AG04450 (cell line): ENCODE measurements around the gene AIPL1. TPM values are rescaled to one million over a fixed set of nuclear protein-coding genes. Genes with fewer than 3 reads are reported as not detected.
"Not testable (repeated sequence)": the region's sequence is repeated elsewhere in the genome, so short reads cannot be mapped to it uniquely, and the experiment has no call there.

Experiments
- CTCF ChIA-PET: fragments of 300-600, 350-600 bp; formaldehyde crosslinking; extraction: SDS; loops from one replicate; lab custom pipeline; 2022; ENCODE audit warnings: antibody characterized with exemption, inconsistent platforms; lab: Charles Lee
- POLR2A ChIA-PET: fragments of 350-600 bp; formaldehyde crosslinking; extraction: SDS; loops from one replicate; lab custom pipeline; 2021; ENCODE audit warnings: antibody characterized with exemption, inconsistent platforms; lab: Yijun Ruan, JAX
- DNase-seq: peaks from one replicate; pipeline ENCODE4 v3.0.0-alpha.2; 2011; ENCODE audit warnings: low read depth, low spot score
- H3K27ac ChIP-seq: one replicate; pipeline ENCODE4 v1.5.1; 2012; ENCODE audit warnings: low read depth, low read length, control low read depth
- H3K27me3 ChIP-seq: one replicate; pipeline ENCODE4 v1.6.0; 2012; ENCODE audit warnings: low read length; ENCODE audit not compliant: control insufficient read depth, insufficient read depth
- H3K4me3 ChIP-seq: 2 replicates; pipeline ENCODE4 v1.5.1; 2011; ENCODE audit warnings: mild to moderate bottlenecking, low read depth, low read length, control low read depth
- H3K9me3 ChIP-seq: 2 replicates; pipeline ENCODE4 v1.5.1; 2012; ENCODE audit warnings: low read length; ENCODE audit not compliant: control insufficient read depth, insufficient read depth
- CTCF ChIP-seq: IDR thresholded peaks from 2 replicates; pipeline ENCODE4 v1.5.1; 2011; ENCODE audit warnings: low read depth, low read length, control low read depth, inconsistent platforms
- polyA minus RNA-seq: library from RNA; depleted of rRNA, polyadenylated mRNA; stranded (reverse); fragments of >200 nt; gene quantifications from 2 replicates; pipeline ENCODE4 v1.2.3, GENCODE V29; 2011; rRNA and poly(A)+ RNA removed
- polyA plus RNA-seq: library from polyadenylated mRNA; depleted of rRNA; stranded (reverse); fragments of >200 nt; gene quantifications from 2 replicates; pipeline ENCODE4 v1.2.3, GENCODE V29; 2011; rRNA removed

The AIPL1 gene
- polyA plus RNA-seq (not detected in 2 replicates), polyA minus RNA-seq (not detected in 2 replicates)

DNA sequence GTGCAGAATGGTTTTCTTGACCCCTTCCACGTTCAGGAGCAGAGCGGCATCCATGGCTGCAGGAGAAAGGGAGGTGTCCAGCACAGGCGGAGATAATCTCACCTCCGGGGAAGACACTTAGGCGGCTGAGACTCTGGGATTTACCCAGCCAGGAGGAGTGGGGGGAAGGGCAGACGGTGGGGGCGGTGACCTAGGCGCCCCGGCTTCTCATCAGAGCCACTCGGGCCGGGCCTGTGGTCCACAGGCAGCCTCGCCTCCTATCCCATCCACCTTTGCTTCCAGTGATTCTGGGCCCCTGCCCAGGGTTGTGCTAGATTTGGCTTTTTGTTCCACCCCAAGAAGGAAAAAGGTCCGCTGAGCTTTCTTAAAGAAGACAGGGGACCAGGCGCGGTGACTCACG lies at the start of gene AIPL1:
Gene AIPL1 (minus strand): TSS at position 71 of the 400 bp plus-strand sequence. CDS start 17 bp downstream, at position 54.
- POLR2A ChIA-PET, result no interaction called here

DNA sequence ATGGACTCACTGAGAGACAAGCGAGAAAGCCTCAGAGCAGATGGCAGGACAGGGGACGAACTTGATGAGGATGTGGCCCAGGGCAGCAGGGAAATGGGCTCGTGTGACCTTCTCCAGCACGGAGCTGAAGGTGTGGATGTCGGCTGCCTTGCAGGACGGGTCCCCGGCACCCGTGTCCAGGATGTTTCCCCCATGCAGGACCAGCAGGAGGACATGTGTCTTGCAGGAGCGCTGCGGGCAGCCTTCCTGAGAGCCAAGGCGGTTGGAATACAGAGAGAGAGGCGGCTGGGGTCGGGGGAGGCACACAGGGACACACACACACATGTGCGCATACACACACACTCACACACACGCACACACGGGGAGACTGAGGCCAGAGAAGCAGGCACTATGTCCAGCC lies 48.6 kb upstream of the AIPL1 start:
- TF ChIP-seq CTCF, result no peak
- POLR2A ChIA-PET, result no interaction called here
- DNase-seq, result no peak
- CTCF ChIA-PET, result no interaction called here
- no peak overlapping the region for H3K27ac ChIP-seq
- peaks cover 22% of the 10 kb centered on the region for H3K27me3 ChIP-seq
- no peaks in the 10 kb centered on the region for H3K9me3 ChIP-seq
- H3K4me3 ChIP-seq, result no peak overlapping the region

More for the DNA sequence above, at the start of gene AIPL1:
- peaks cover 6% of the 10 kb centered on the region; the same call in 1 of the 2 replicates for H3K9me3 ChIP-seq
- no peak within 1 kb of the TSS for H3K4me3 ChIP-seq
- CTCF ChIA-PET, result interaction anchor here (0.7 to 2.1 kb wide), 4 partner anchors 843 to 970 kb away, joined by 3 to 20 read pairs (median 5); no protein-coding TSS in a partner anchor
- no peak for TF ChIP-seq CTCF
- DNase-seq, result no peak
- no peak within 1 kb of the TSS for H3K27ac ChIP-seq
- peaks cover 9% of the 10 kb centered on the region for H3K27me3 ChIP-seq

DNA sequence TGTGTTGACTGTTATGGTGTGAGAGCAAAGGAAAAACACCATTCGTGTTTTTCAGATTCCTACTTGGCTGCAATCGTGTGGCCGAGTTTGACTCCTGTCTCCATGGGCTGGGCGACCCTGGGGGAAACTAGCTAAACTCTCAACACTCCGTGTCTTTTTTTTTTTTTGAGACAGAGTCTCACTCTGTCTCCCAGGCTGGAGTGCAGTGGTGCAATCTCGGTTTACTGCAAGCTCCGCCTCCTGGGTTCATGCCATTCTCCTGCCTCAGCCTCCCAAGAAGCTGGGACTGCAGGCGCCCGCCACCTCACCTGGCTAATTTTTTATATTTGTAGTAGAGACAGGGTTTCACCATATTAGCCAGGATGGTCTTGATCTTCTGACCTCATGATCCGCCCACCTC lies 47.9 kb upstream of the AIPL1 start:
- POLR2A ChIA-PET, H3K27ac ChIP-seq, H3K4me3 ChIP-seq, DNase-seq, H3K9me3 ChIP-seq: not testable (repeated sequence)
- CTCF ChIA-PET, result interaction anchor here (0.9 kb wide), 1 partner anchor 10 kb away, joined by 4 read pairs; no protein-coding TSS in a partner anchor
- H3K27me3 ChIP-seq, result peaks cover 22% of the 10 kb centered on the region

GRCh38 chr17:6482105-6482455 lies 47.2 kb upstream of the AIPL1 start:
- H3K27ac ChIP-seq, result no peak overlapping the region

GRCh38 chr17:6480303-6480675 lies 45.4 kb upstream of the AIPL1 start:
- no peak overlapping the region for H3K4me3 ChIP-seq
- no peak overlapping the region for H3K27ac ChIP-seq
- TF ChIP-seq CTCF, result no peak
- peaks cover 16% of the 10 kb centered on the region for H3K27me3 ChIP-seq
- no peaks in the 10 kb centered on the region for H3K9me3 ChIP-seq
- POLR2A ChIA-PET, result no interaction called here
- CTCF ChIA-PET, result no interaction called here
- DNase-seq, result no peak

More at GRCh38 chr17:6482105-6482455, 47.2 kb upstream of the AIPL1 start:
- no peak overlapping the region for H3K4me3 ChIP-seq
- TF ChIP-seq CTCF, result no peak
- H3K27me3 ChIP-seq, result peaks cover 22% of the 10 kb centered on the region
- CTCF ChIA-PET, result interaction anchor here (0.9 kb wide), 1 partner anchor 9 kb away, joined by 4 read pairs; no protein-coding TSS in a partner anchor
- no peaks in the 10 kb centered on the region for H3K9me3 ChIP-seq
- POLR2A ChIA-PET, result no interaction called here
- DNase-seq, result no peak
